Panc1 (cell line): ENCODE results near the gene EIF4E1B. TPM values are rescaled to one million over a fixed set of nuclear protein-coding genes. Genes with fewer than 3 reads are reported as not detected.

Source experiments
- ATAC-seq: fragments of 200-7000 bp; cut with Tn5 transposase; 2 replicates; pipeline ENCODE4 v1.9.1; 2020; ENCODE audit warnings: mild to moderate bottlenecking, moderate library complexity
- BruUV-seq: library from RNA; stranded (reverse); fragments of 400-500 nt; replicated peaks from 2 replicates; lab custom pipeline; 2021; lab: Mats Ljungman, UMichigan
- CTCF ChIA-PET: fragments of 300-600 bp; sonication (Branson Sonifier 250); formaldehyde crosslinking; loops from one replicate; lab custom pipeline; 2022; ENCODE audit warnings: antibody characterized with exemption; lab: Charles Lee
- POLR2A ChIA-PET: fragments of 300-600 bp; sonication (Branson Sonifier 250); formaldehyde crosslinking; loops from one replicate; lab custom pipeline; 2022; ENCODE audit warnings: antibody characterized with exemption; lab: Charles Lee
- DNase-seq: peaks from one replicate; pipeline ENCODE4 v3.0.0-alpha.2; 2010; ENCODE audit warnings: low read depth, low spot score
- H3K27ac ChIP-seq: 2 replicates; pipeline ENCODE4 v1.5.1; 2011; ENCODE audit warnings: mild to moderate bottlenecking, low read length, inconsistent platforms
- H3K27me3 ChIP-seq: fragments of 200-500 bp; sonication (Bioruptor generic); 2 replicates; pipeline ENCODE4 v1.6.0; 2014; ENCODE audit warnings: low read length, inconsistent platforms; ENCODE audit not compliant: control insufficient read depth, insufficient read depth
- H3K36me3 ChIP-seq: fragments of 200-500 bp; sonication (Bioruptor generic); 2 replicates; pipeline ENCODE4 v1.5.1; 2014; ENCODE audit warnings: inconsistent platforms, mild to moderate bottlenecking, low read length, moderate library complexity; ENCODE audit not compliant: control insufficient read depth, insufficient read depth
- H3K4me1 ChIP-seq: 2 replicates; pipeline ENCODE4 v1.5.1; 2011; ENCODE audit warnings: inconsistent platforms, mild to moderate bottlenecking, low read length, moderate library complexity; ENCODE audit not compliant: control insufficient read depth, insufficient read depth
- H3K4me3 ChIP-seq, 2 experiments: 2 replicates each; pipeline ENCODE4 v1.5.1; 2011 to 2012; ENCODE audit warnings: low read depth in 2 of 2, low read length in 2 of 2, mild to moderate bottlenecking in 2 of 2, inconsistent platforms in 1 of 2, moderate library complexity in 1 of 2
- H3K9me3 ChIP-seq: fragments of 200-500 bp; sonication (Bioruptor generic); 2 replicates; pipeline ENCODE4 v1.5.1; 2014; ENCODE audit warnings: low read depth, mild to moderate bottlenecking, inconsistent platforms, low read length, moderate library complexity; ENCODE audit not compliant: control insufficient read depth, insufficient read depth
- CTCF ChIP-seq: fragments of 450-650 bp; IDR thresholded peaks from 2 replicates; pipeline ENCODE4 v1.5.1; 2017; ENCODE audit warnings: mild to moderate bottlenecking
- POLR2AphosphoS5 ChIP-seq: IDR thresholded peaks from 2 replicates; pipeline ENCODE4 v1.6.1; 2012; ENCODE audit warnings: mild to moderate bottlenecking, low read depth, low read length, moderate library complexity
- SIN3A ChIP-seq: IDR thresholded peaks from 2 replicates; pipeline ENCODE4 v1.6.1; 2012; ENCODE audit warnings: low read depth, mild to moderate bottlenecking, low read length, moderate library complexity, borderline replicate concordance; ENCODE audit not compliant: insufficient read depth
- TCF7L2 ChIP-seq: IDR thresholded peaks from 2 replicates; pipeline ENCODE4 v1.6.1; 2011; ENCODE audit warnings: mild to moderate bottlenecking, low read depth, low read length, inconsistent platforms
- in situ Hi-C: cut with HindIII; loops from 2 replicates; pipeline ENCODE4 v1.10.0; 2016; ENCODE audit warnings: low sequenced_read_pairs, low pct_unique_long_range_greater_than_20kb
- intact Hi-C: fragments of 100-400 bp; cut with micrococcal nuclease; formaldehyde crosslinking; loops from one replicate; pipeline ENCODE4 v1.10.0; 2022; ENCODE audit not compliant: unreplicated experiment
- total RNA-seq: library from RNA; stranded (reverse); gene quantifications from one replicate; pipeline ENCODE4 v1.2.1, GENCODE V29; 2021; ENCODE audit not compliant: unreplicated experiment
- TF ChIP-seq, protein P1 (sequence below), 2 experiments: IDR thresholded peaks; 2 replicates each; pipeline ENCODE4 v1.6.1; 2011 to 2012; ENCODE audit warnings: low read depth in 2 of 2, control low read depth in 1 of 2, low read length in 1 of 2, mild to moderate bottlenecking in 1 of 2, moderate library complexity in 1 of 2; ENCODE audit not compliant: insufficient read depth in 1 of 2

The EIF4E1B gene
- total RNA-seq, 1 experiment from 2014 or later = not detected

GRCh38 chr5:176636426-176636825 lies 6.0 kb downstream of the EIF4E1B start:
- ChIA-PET POLR2A (no interaction called here), CTCF (no interaction called here)
- Histone ChIP-seq H3K4me1 (no peaks in the 10 kb centered on the region), H3K9me3 (no peaks in the 10 kb centered on the region), H3K27me3 (peaks cover 8% of the 10 kb centered on the region; the same call in 1 of the 2 replicates), H3K4me3 (no peak overlapping the region), H3K36me3 (no peaks in the 10 kb centered on the region), H3K27ac (no peak overlapping the region)
- TF ChIP-seq SIN3A (no peak), TCF7L2 (no peak), POLR2AphosphoS5 (no peak), CTCF (no peak)
- TF ChIP-seq, protein P1, sequence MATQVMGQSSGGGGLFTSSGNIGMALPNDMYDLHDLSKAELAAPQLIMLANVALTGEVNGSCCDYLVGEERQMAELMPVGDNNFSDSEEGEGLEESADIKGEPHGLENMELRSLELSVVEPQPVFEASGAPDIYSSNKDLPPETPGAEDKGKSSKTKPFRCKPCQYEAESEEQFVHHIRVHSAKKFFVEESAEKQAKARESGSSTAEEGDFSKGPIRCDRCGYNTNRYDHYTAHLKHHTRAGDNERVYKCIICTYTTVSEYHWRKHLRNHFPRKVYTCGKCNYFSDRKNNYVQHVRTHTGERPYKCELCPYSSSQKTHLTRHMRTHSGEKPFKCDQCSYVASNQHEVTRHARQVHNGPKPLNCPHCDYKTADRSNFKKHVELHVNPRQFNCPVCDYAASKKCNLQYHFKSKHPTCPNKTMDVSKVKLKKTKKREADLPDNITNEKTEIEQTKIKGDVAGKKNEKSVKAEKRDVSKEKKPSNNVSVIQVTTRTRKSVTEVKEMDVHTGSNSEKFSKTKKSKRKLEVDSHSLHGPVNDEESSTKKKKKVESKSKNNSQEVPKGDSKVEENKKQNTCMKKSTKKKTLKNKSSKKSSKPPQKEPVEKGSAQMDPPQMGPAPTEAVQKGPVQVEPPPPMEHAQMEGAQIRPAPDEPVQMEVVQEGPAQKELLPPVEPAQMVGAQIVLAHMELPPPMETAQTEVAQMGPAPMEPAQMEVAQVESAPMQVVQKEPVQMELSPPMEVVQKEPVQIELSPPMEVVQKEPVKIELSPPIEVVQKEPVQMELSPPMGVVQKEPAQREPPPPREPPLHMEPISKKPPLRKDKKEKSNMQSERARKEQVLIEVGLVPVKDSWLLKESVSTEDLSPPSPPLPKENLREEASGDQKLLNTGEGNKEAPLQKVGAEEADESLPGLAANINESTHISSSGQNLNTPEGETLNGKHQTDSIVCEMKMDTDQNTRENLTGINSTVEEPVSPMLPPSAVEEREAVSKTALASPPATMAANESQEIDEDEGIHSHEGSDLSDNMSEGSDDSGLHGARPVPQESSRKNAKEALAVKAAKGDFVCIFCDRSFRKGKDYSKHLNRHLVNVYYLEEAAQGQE (IDR thresholded peaks at IDR 0.05; ENCODE audit: insufficient read depth in 1 of 2, low read depth in 2 of 2, low read length in 1 of 2) = no peak
- intact Hi-C loops = no loop called here
- in situ Hi-C loops = no loop called here
- no peak for DNase-seq
- no TSS peak for BruUV-seq
- no peak for ATAC-seq

GRCh38 chr5:176637556-176637955 lies 7.1 kb downstream of the EIF4E1B start:
- TF ChIP-seq POLR2AphosphoS5 (no peak), TCF7L2 (no peak), CTCF (no peak), SIN3A (no peak)
- TF ChIP-seq, protein P1 (IDR thresholded peaks at IDR 0.05; ENCODE audit: insufficient read depth in 1 of 2, low read depth in 2 of 2, low read length in 1 of 2) = no peak
- H3K4me3 ChIP-seq = no peak overlapping the region
- POLR2A ChIA-PET = interaction anchor here (0.6 kb wide), 1 partner anchor 18 kb away, joined by 7 read pairs; no protein-coding TSS in a partner anchor
- DNase-seq (no peak), ATAC-seq (no peak; the same call in 1 of the 2 replicates)
- peaks cover 3% of the 10 kb centered on the region; the same call in 1 of the 2 replicates for H3K27me3 ChIP-seq
- no peaks in the 10 kb centered on the region for H3K4me1 ChIP-seq
- CTCF ChIA-PET = no interaction called here
- no peaks in the 10 kb centered on the region for H3K36me3 ChIP-seq
- no peak overlapping the region for H3K27ac ChIP-seq
- intact Hi-C loops (no loop called here), in situ Hi-C loops (no loop called here)
- BruUV-seq = no TSS peak
- no peaks in the 10 kb centered on the region for H3K9me3 ChIP-seq
